Stimulated activated CD4-positive, alpha-beta T cell treated with anti-CD3 and anti-CD28 coated beads, Interleukin-4, amount 100 ng/mL, for 1 hour (primary cell): Measurements from ENCODE around the gene IL17RB.

Experiments
- DNase-seq: peaks from one replicate; pipeline ENCODE4 v3.0.0-alpha.2; 2020

The IL17RB gene

GRCh38 chr3:53865732-53866499, 19.5 kb downstream of the IL17RB start:
- no peak for DNase-seq

- no peak for DNase-seq
Observed at GRCh38 chr3:53880396-53881345, 34.3 kb downstream of the IL17RB start.

- peak; percentile 88 for DNase-seq
Observed at GRCh38 chr3:53881691-53882593, 35.6 kb downstream of the IL17RB start, which contains the start of gene ACTR8. ACTR8 (minus strand) TSS chr3:53882152; CDS start chr3:53882101, 51 bp downstream.

DNA sequence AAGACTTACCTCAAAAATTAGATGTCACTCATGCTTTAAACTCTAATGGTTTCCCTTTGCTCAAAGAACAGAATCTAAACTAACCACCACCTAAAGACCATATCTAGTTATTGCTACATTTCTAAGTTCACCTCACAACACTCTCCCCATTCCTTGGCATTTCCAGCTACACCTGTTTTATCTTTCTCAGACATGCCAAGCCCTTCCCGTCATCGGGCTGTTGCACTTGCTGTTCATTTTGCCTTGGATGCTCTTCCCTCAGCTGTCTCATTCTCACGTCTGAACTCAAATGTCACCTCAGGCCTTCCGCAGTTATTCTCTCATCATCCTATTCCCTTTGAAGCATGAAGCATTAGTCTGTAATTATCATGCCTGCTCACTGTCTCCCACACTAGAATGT, 36.6 kb downstream of the IL17RB start:
- DNase-seq: no peak

- no peak for DNase-seq
Observed at GRCh38 chr3:53884623-53885022, 38.3 kb downstream of the IL17RB start.

DNA sequence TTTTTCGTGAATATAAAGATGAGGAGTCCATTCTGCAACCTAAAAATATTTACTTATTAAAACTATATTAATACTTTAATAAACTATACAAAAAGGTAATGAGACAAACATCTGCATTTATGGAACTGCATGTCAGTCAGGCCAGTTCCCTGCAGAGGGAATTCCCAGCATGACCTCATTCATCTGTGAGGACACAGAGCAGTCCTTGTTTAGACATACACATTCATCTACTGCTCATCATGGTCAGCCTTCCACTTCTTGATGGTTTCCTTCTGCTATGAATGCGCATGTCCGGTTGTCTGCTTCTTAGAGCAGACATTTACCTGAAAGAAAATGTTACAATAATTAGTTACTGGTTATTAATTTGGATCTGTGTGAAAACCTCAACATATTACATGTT, 38.9 kb downstream of the IL17RB start:
- no peak for DNase-seq

DNA sequence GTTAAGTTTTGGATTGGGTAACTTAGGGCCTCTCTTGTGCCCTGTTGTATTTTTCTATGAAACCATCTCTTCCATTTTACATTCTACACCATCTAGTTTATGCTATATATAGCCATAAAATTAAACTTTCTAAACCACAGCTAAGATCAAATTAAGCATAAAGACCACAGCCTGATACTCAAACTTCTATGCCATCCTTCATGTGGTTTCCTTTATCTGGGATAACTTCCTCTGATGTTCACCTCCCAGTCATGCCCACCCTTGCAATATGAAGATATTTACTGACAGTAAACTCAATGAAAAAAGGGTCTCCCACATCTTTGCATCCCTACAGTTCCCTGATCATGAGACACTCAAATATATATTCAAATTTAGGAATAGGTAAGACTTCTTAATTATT, 41.1 kb downstream of the IL17RB start:
- DNase-seq: no peak

DNA sequence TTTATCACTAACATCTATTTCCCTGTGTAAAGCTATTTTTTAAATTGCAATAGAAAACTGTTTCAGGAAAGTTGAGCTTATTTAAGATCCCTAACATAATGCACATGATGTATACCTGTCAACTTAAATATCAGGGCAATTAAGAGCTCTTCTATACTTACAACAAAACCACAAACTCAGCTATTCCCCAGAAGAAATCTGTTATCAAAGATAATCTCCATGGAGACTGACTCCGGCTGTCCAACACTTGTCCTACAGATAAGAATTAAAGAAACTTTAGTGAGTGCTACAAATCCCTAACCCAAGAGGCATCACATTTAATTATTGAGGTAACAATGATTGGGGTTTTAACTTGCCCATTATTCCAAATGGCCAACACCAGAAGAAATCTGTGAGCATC, 41.9 kb downstream of the IL17RB start:
- no peak for DNase-seq

- DNase-seq: peak; percentile 39
Observed at GRCh38 chr3:53890726-53891475, 44.5 kb downstream of the IL17RB start.

DNA sequence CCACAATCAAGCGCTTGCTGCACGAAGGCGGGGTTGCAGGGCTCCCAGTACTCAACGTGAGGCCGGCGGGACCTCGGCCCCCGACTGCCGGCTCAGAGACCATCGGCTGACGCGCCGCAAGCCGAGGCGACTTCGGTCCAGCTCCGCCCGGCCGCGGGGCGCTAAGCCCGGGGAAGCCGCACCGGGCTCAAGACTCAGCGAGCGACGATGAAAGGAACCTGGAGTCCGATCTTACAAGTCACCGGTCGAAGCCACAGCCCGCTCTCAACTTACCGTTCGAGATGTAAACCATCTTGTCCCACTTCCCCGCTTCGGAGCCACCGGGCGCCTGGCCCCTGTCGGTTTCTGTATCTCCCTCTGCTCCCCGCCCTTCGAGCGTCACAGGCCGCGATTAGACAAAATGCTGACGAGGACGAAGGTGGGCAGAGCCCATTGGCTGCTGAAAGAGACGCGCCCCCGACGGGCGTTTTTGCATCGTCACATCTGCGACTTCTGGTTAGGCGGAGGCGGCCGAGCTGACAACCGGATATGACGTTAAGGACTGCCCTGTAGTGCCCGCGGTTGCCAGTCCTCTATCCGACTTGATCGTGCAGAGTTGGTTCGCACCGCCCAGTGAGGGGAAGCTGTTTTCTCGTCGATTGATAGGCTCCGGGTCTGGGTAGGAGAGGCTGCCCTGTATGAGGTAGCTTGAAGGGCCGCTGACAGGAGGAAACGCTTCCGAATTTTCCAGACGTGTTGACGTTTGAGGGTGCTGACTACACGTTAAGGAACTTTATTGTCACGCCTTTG, 45.3 kb downstream of the IL17RB start, which contains the start of gene SELENOK:
TSS of gene SELENOK (minus strand) at position 363 of the 789 bp plus-strand sequence.
- peak; percentile 94 for DNase-seq

GRCh38 chr3:53892286-53892637, 45.9 kb downstream of the IL17RB start:
- no peak for DNase-seq

DNA sequence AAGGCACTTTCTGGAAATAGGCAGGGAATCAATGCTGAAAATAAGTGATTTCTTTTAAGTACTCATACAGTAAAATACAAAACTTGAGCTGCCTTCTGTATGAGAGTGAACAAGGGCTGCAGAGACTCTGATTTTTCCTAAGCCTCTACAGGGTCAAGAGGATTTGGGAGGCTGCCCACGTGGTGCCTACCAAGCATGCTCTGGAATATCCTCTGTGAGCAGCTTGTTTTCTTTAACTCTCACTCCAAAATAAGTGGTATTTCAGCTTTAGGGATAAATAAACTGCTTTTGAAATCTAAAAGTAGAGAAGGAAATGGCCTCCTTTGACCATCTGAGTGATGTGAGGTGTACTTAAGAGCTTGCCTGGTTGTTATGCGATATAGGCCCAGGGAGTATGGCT, 53.4 kb downstream of the IL17RB start:
- DNase-seq: no peak

- DNase-seq: no peak
Observed at GRCh38 chr3:53900666-53901331, 54.4 kb downstream of the IL17RB start.

GRCh38 chr3:53902067-53902466, 55.7 kb downstream of the IL17RB start:
- no peak for DNase-seq

DNA sequence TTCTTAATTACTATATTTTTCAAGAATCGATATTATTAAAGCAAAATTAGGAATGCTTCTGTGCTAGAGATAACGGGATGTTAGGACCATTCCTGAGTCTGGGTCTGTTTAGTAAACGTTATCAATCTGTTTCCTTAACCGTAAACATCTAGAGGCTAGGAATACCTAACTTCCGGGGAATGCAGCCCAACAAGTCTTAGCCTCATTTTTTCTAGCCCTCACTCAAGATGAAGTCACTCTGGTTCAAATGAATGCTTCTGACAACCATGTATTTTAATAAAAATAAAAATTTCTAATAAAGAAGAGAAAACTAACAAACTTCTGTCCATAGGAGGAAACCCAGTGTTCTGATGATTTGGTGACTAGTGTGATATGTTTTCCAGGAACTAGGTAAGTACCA, 56.3 kb downstream of the IL17RB start:
- no peak for DNase-seq

DNA sequence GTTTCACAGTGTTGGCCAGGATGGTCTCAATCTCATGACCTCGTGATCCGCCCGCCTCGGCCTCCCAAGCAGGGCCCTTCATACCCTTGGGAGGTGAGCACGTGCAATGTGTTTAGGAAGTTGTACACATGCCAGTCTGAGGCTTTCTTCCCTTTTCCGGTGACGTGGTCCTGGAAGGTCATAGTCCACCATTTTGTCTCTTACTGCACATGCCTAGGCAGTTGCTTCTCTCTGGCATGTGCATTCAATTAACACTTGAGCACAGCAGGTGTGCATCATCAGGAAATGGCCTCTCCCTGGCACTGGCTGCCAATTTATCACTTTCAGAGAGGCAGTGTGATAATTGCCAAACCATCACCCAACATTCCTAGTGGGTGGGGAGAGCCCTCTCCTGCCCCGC, 67.0 kb downstream of the IL17RB start:
- DNase-seq: no peak
